Endothelial cell of umbilical vein (primary cell): ENCODE data around the gene KLF16. TPM values are rescaled to one million over a fixed set of nuclear protein-coding genes. Genes with fewer than 3 reads are reported as not detected.

Source experiments
- BruUV-seq: library from RNA; stranded (reverse); fragments of 400-500 nt; replicated peaks from 2 replicates; lab custom pipeline; 2021; lab: Mats Ljungman, UMichigan
- CTCF ChIA-PET: fragments of 300-600, 350-600 bp; sonication (Branson Sonifier 250); formaldehyde crosslinking; loops from one replicate; lab custom pipeline; 2021; ENCODE audit warnings: antibody characterized with exemption, inconsistent platforms; lab: Charles Lee
- POLR2A ChIA-PET: fragments of 300-600, 350-600 bp; sonication (Branson Sonifier 250); formaldehyde crosslinking; loops from one replicate; lab custom pipeline; 2021; ENCODE audit warnings: antibody characterized with exemption, inconsistent platforms; lab: Charles Lee
- DNase-seq: peaks from one replicate; pipeline ENCODE4 v3.0.0-alpha.2; 2011; ENCODE audit warnings: low read depth, low spot score
- FAIRE-seq: peaks from 2 replicates; lab custom pipeline; 2011; peaks lifted over from hg19 to GRCh38; lab: Jason Lieb, UNC
- H2AFZ ChIP-seq: 2 replicates; pipeline ENCODE4 v1.6.0; 2012; ENCODE audit warnings: low read depth, low read length, control low read depth, inconsistent platforms
- H3K27ac ChIP-seq: 2 replicates; pipeline ENCODE4 v1.5.1; 2011; ENCODE audit warnings: low read depth, mild to moderate bottlenecking, control low read depth, low read length, moderate library complexity; ENCODE audit not compliant: insufficient read depth
- H3K27me3 ChIP-seq, 2 experiments: 2 replicates each; pipeline versions ENCODE4 v1.6.0 to v1.6.1; 2011; ENCODE audit warnings: low read length in 2 of 2, mixed read lengths in 1 of 2; ENCODE audit not compliant: control insufficient read depth in 2 of 2, insufficient read depth in 2 of 2
- H3K36me3 ChIP-seq, 2 experiments: 2 replicates in 1 of 2; 3 replicates in 1 of 2; pipeline ENCODE4 v1.5.1; 2011; ENCODE audit warnings: low read length in 2 of 2, mild to moderate bottlenecking in 1 of 2, moderate library complexity in 1 of 2; ENCODE audit not compliant: control insufficient read depth in 2 of 2, insufficient read depth in 2 of 2; ENCODE audit errors: extremely low read depth in 1 of 2
- H3K4me1 ChIP-seq: 3 replicates; pipeline ENCODE4 v1.5.1; 2011; ENCODE audit warnings: mild to moderate bottlenecking, low read length; ENCODE audit not compliant: control insufficient read depth, insufficient read depth; ENCODE audit errors: extremely low read depth
- H3K4me2 ChIP-seq: 2 replicates; pipeline ENCODE4 v1.6.1; 2011; ENCODE audit warnings: low read length, control low read depth, mixed read lengths; ENCODE audit not compliant: insufficient read depth
- H3K4me3 ChIP-seq, 3 experiments: fragments of 200-600 bp in 1 of 3; sonication (generic), shearing (Covaris generic) in 1 of 3; replicated peaks in 1 of 3; 2 replicates each; pipeline ENCODE4 v1.5.1; 2011 to 2016; ENCODE audit warnings: control low read depth in 3 of 3, low read length in 3 of 3, mild to moderate bottlenecking in 2 of 3, inconsistent platforms in 1 of 3, low read depth in 1 of 3, moderate library complexity in 1 of 3; ENCODE audit not compliant: insufficient read depth in 1 of 3
- H3K79me2 ChIP-seq: 2 replicates; pipeline ENCODE4 v1.6.0; 2012; ENCODE audit warnings: low read length, inconsistent platforms; ENCODE audit not compliant: control insufficient read depth, insufficient read depth
- H3K9ac ChIP-seq: replicated peaks from 2 replicates; pipeline ENCODE3; 2011; ENCODE audit warnings: low read length, control low read depth; ENCODE audit not compliant: insufficient read depth; ENCODE audit errors: extremely low read depth
- H3K9me1 ChIP-seq: replicated peaks from 3 replicates; pipeline ENCODE4 v1.6.0; 2011; ENCODE audit warnings: mild to moderate bottlenecking, low read length; ENCODE audit not compliant: control insufficient read depth, insufficient read depth; ENCODE audit errors: extremely low read depth
- H3K9me3 ChIP-seq: replicated peaks from 2 replicates; pipeline ENCODE4 v1.5.1; 2012; ENCODE audit warnings: low read length, inconsistent platforms; ENCODE audit not compliant: control insufficient read depth, insufficient read depth
- H4K20me1 ChIP-seq: replicated peaks from 2 replicates; pipeline ENCODE3; 2011; ENCODE audit warnings: mild to moderate bottlenecking, low read length; ENCODE audit not compliant: control insufficient read depth, insufficient read depth; ENCODE audit errors: extremely low read depth
- CTCF ChIP-seq, 2 donors: IDR thresholded peaks; 1 replicate in 1 of 2; 2 replicates in 1 of 2; pipeline ENCODE4 v1.5.1; 2011; ENCODE audit warnings: low read length in 2 of 2, mild to moderate bottlenecking in 2 of 2, moderate library complexity in 2 of 2, control low read depth in 1 of 2, inconsistent platforms in 1 of 2, low read depth in 1 of 2; ENCODE audit not compliant: insufficient read depth in 1 of 2; ENCODE audit errors: extremely low read depth in 1 of 2
- EZH2 ChIP-seq: IDR thresholded peaks from 2 replicates; pipeline ENCODE4 v1.6.1; 2012; ENCODE audit warnings: borderline replicate concordance, low read depth, mild to moderate bottlenecking, moderate library complexity, low read length, inconsistent platforms; ENCODE audit not compliant: severe bottlenecking
- FOS ChIP-seq: IDR thresholded peaks from 2 replicates; pipeline ENCODE4 v1.6.1; 2011; ENCODE audit warnings: mild to moderate bottlenecking, low read length, moderate library complexity, borderline replicate concordance; ENCODE audit not compliant: insufficient read depth
- GATA2 ChIP-seq: IDR thresholded peaks from 2 replicates; pipeline ENCODE4 v1.7.0; 2011; ENCODE audit warnings: low read depth, mild to moderate bottlenecking, moderate library complexity, mixed read lengths, low read length; ENCODE audit not compliant: insufficient read length, insufficient read depth
- JUN ChIP-seq: IDR thresholded peaks from 2 replicates; pipeline ENCODE4 v1.6.1; 2011; ENCODE audit warnings: borderline replicate concordance, low read depth; ENCODE audit not compliant: insufficient read length, insufficient read depth
- MAX ChIP-seq: IDR thresholded peaks from 2 replicates; pipeline ENCODE4 v1.6.1; 2011; ENCODE audit not compliant: insufficient read depth, insufficient read length
- MYC ChIP-seq: IDR thresholded peaks from one replicate; pipeline ENCODE4 v1.6.1; 2011; ENCODE audit warnings: mild to moderate bottlenecking, low read depth, low read length
- POLR2A ChIP-seq: IDR thresholded peaks from 2 replicates; pipeline ENCODE4 v1.6.1; 2012; ENCODE audit warnings: low read depth, mild to moderate bottlenecking, control low read depth, low read length
- POLR2AphosphoS5 ChIP-seq: IDR thresholded peaks from 2 replicates; pipeline ENCODE4 v1.6.1; 2012; ENCODE audit warnings: low read depth, mild to moderate bottlenecking, control low read depth, low read length, moderate library complexity; ENCODE audit not compliant: insufficient read depth
- dilution Hi-C: fragments of 300-500 bp; cut with MboI; formaldehyde crosslinking; loops from one replicate; pipeline ENCODE4 v1.15.0; 2019; ENCODE audit warnings: low sequenced_read_pairs; ENCODE audit not compliant: extremely low pct_ligation_motif_present
- intact Hi-C: fragments of 100-400 bp; cut with micrococcal nuclease; formaldehyde crosslinking; loops from one replicate; pipeline ENCODE4 v1.10.0; 2022
- polyA plus RNA-seq, 4 experiments: library from polyadenylated mRNA; depleted of rRNA in 3 of 4; stranded (reverse) in 3 of 4; unstranded in 1 of 4; fragments of >200 nt; gene quantifications; 2 replicates each; pipeline versions ENCODE4 v1.2.1 to v1.2.3, GENCODE V29; 2011 to 2012; ENCODE audit warnings: missing spikeins in 1 of 4
- total RNA-seq: library from RNA; stranded (reverse); gene quantifications from 2 replicates; pipeline ENCODE4 v1.2.3, GENCODE V29; 2021

Gene KLF16
- total and polyA plus RNA-seq, 2 donors (not counting 3 experiments of a cell fraction or from before 2014, with no cell fraction given) = 11.6 to 36.6 TPM

- Histone ChIP-seq H3K36me3 (peaks cover 0 to 1% of the 10 kb centered on the region in 2 experiments), H4K20me1 (no peaks in the 10 kb centered on the region), H3K27ac (peak overlapping the region; percentile 63), H3K9me3 (no peaks in the 10 kb centered on the region), H3K79me2 (peaks cover 38% of the 10 kb centered on the region), H2AFZ (no peak overlapping the region), H3K9ac (peak overlapping the region; percentile 28), H3K27me3 (no peaks in the 10 kb centered on the region), H3K4me2 (peak overlapping the region; percentile 9), H3K4me3 (no peak overlapping the region), H3K4me1 (peaks cover 27% of the 10 kb centered on the region), H3K9me1 (no peaks in the 10 kb centered on the region)
- POLR2A ChIA-PET = no interaction called here
- CTCF ChIA-PET = interaction anchor here (2.4 kb wide), 1 partner anchor 18 kb away, joined by 12 read pairs; no protein-coding TSS in a partner anchor
- DNase-seq (no peak), FAIRE-seq (no peak)
- TF ChIP-seq GATA2 = no peak
- no peak for TF ChIP-seq POLR2AphosphoS5
- TF ChIP-seq EZH2 = no peak
- no peak for TF ChIP-seq MAX
- TF ChIP-seq CTCF (IDR thresholded peaks at IDR 0.05; ENCODE audit: extremely low read depth in 1 of 2, insufficient read depth in 1 of 2, low read depth in 1 of 2, low read length in 2 of 2) = no peak
- TF ChIP-seq POLR2A = no peak
- TF ChIP-seq JUN = no peak
- TF ChIP-seq MYC = no peak
- no peak for TF ChIP-seq FOS
- dilution Hi-C loops (no loop called here), intact Hi-C loops (no loop called here)
- no TSS peak for BruUV-seq
Observed at GRCh38 chr19:1882786-1883692, 19.7 kb upstream of the KLF16 start.
